Endothelial cell (in vitro differentiated cells): Measurements from ENCODE around the gene TMEM158. TPM values are rescaled to one million over a fixed set of nuclear protein-coding genes. Genes with fewer than 3 reads are reported as not detected.

Source experiments
- DNase-seq: peaks from one replicate; pipeline ENCODE4 v3.0.0; 2021; ENCODE audit warnings: low spot score
- H3K27ac Mint-ChIP-seq: one replicate; pipeline ENCODE4 v1.8.0; 2021; ENCODE audit warnings: mixed read lengths, inconsistent platforms; ENCODE audit not compliant: unreplicated experiment
- H3K27me3 Mint-ChIP-seq: one replicate; pipeline ENCODE4 v1.8.0; 2021; ENCODE audit warnings: mild to moderate bottlenecking, moderate library complexity, mixed read lengths, inconsistent platforms; ENCODE audit not compliant: unreplicated experiment
- H3K36me3 Mint-ChIP-seq: one replicate; pipeline ENCODE4 v1.8.0; 2021; ENCODE audit warnings: mild to moderate bottlenecking, low read depth, mixed read lengths, inconsistent platforms; ENCODE audit not compliant: unreplicated experiment
- H3K4me1 Mint-ChIP-seq: one replicate; pipeline ENCODE4 v1.8.0; 2021; ENCODE audit warnings: mild to moderate bottlenecking, mixed read lengths, inconsistent platforms; ENCODE audit not compliant: unreplicated experiment
- H3K4me3 Mint-ChIP-seq: one replicate; pipeline ENCODE4 v1.8.0; 2021; ENCODE audit warnings: mild to moderate bottlenecking, mixed read lengths, inconsistent platforms; ENCODE audit not compliant: unreplicated experiment
- H3K9me3 Mint-ChIP-seq: one replicate; pipeline ENCODE4 v1.8.0; 2021; ENCODE audit warnings: mixed read lengths, inconsistent platforms; ENCODE audit not compliant: unreplicated experiment
- CTCF ChIP-seq: fragments of 200-600 bp; sonication (generic); IDR thresholded peaks from one replicate; pipeline ENCODE4 v1.5.0; 2021; ENCODE audit warnings: antibody characterized with exemption; ENCODE audit not compliant: unreplicated experiment
- total RNA-seq: library from RNA; stranded (reverse); fragmentation: NEBNext Ultra II Directional; extraction: Animal tissue kit (Norgen Biotek cat#: 25700); gene quantifications from one replicate; pipeline ENCODE4 v1.2.1, GENCODE V29; 2021; ENCODE audit not compliant: unreplicated experiment

Gene TMEM158
- total RNA-seq, 1 donor from 2014 or later, result 7.3 TPM

DNA sequence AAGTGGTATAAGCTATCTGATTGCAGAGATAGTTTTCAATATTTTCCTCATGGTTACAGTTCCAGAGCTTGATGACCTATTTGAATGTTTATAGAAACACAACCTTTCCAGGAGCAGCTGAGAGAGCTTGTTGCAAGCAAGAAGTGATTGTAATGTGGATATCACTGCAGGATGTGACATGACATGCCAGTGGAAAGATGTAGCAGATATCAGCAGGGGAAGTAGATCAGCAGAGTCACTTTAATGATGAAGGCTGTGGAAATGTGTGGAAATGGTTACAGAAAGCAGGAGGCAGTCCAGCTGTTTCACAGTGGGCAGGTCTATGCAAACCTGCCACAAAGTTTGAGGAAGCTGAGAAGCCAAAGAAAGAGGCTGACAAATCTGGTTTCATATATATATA lies 21.0 kb downstream of the TMEM158 start:
- Mint-ChIP-seq H3K9me3 (no peaks in the 10 kb centered on the region), H3K27ac (no peak overlapping the region), H3K36me3 (no peaks in the 10 kb centered on the region), H3K4me1 (peaks cover 4% of the 10 kb centered on the region), H3K4me3 (no peak overlapping the region), H3K27me3 (peaks cover 3% of the 10 kb centered on the region)
- TF ChIP-seq CTCF, result no peak
- DNase-seq, result no peak

- DNase-seq, result no peak
- TF ChIP-seq CTCF, result no peak
- Mint-ChIP-seq H3K4me3 (no peak overlapping the region), H3K27me3 (peaks cover 3% of the 10 kb centered on the region), H3K36me3 (no peaks in the 10 kb centered on the region), H3K27ac (no peak overlapping the region), H3K9me3 (no peaks in the 10 kb centered on the region), H3K4me1 (peaks cover 4% of the 10 kb centered on the region)
Observed at GRCh38 chr3:45204136-45204535, 22.0 kb downstream of the TMEM158 start.

GRCh38 chr3:45199837-45200648 lies 26.0 kb downstream of the TMEM158 start:
- Mint-ChIP-seq H3K36me3 (no peaks in the 10 kb centered on the region), H3K4me3 (no peak overlapping the region), H3K27ac (no peak overlapping the region), H3K4me1 (no peaks in the 10 kb centered on the region), H3K27me3 (peaks cover 1% of the 10 kb centered on the region), H3K9me3 (no peaks in the 10 kb centered on the region)
- TF ChIP-seq CTCF, result no peak
- no peak for DNase-seq

DNA sequence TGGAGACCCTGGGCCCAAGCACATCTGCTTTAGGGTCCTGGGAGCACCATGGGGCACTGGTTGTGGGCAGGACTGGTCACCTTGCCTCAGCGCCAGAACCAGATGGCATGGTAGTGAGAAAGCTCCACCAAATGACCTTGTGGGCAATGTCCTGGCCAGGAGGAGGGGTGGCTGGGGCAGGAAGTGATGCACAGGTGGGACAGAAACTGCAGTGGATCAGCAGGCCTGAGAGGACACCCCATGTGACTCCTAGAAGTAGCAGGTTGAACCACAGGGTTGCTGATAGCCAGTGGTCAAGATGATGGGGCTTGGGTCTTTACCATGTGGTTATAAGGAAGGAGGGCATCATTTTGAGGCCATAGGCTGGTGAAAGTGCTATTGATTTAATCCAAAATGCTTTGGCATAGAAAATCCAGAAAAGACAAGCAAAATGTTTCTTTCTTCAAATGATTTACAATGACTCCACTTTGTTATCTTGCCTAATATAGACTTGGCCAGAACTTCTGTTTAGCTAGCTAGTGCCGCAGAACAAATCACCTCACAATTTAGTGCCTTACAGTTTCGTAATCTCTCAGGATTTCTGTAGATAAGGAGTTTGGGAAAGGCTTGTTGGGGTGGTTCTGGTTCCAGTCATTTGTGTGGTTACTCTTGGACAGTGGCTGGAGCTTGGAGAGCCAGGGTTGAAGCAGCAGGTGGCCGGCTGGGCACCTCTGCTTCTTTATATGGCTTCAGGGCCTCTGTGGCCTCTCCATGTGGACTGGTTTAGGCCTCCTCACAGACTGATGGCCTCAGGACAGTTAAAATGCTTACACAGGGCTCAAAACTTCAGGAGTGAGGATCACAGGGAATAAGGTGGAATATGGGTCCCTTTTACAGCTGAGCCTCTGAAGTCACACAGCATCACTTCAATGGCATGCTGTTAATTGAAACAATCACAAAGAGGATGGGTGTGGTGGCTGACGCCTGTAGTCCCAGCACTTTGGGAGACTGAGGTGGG lies 27.5 kb downstream of the TMEM158 start:
- Mint-ChIP-seq H3K4me3 (no peak overlapping the region), H3K27ac (no peak overlapping the region), H3K36me3 (no peaks in the 10 kb centered on the region), H3K9me3 (no peaks in the 10 kb centered on the region), H3K27me3 (peaks cover 1% of the 10 kb centered on the region), H3K4me1 (no peaks in the 10 kb centered on the region)
- TF ChIP-seq CTCF, result no peak
- no peak for DNase-seq
